Epithelial cell of esophagus (primary cell): Measurements from ENCODE around the gene PSMG2.
A peak's percentile ranks its signal among the peaks of the same experiment; 100 is the strongest.

Source experiments
- DNase-seq: peaks from one replicate; pipeline ENCODE4 v3.0.0; 2010; ENCODE audit warnings: low read depth
- H3K4me3 ChIP-seq: 2 replicates; pipeline ENCODE4 v1.5.1; 2011; ENCODE audit warnings: mild to moderate bottlenecking, low read length, control low read depth
- TF ChIP-seq, protein P1 (sequence below): IDR thresholded peaks from 2 replicates; pipeline ENCODE4 v1.5.1; 2011; ENCODE audit warnings: low read depth, mild to moderate bottlenecking, low read length, control low read depth, inconsistent platforms; ENCODE audit not compliant: insufficient read depth; ENCODE audit errors: missing control alignments

The PSMG2 gene

DNA sequence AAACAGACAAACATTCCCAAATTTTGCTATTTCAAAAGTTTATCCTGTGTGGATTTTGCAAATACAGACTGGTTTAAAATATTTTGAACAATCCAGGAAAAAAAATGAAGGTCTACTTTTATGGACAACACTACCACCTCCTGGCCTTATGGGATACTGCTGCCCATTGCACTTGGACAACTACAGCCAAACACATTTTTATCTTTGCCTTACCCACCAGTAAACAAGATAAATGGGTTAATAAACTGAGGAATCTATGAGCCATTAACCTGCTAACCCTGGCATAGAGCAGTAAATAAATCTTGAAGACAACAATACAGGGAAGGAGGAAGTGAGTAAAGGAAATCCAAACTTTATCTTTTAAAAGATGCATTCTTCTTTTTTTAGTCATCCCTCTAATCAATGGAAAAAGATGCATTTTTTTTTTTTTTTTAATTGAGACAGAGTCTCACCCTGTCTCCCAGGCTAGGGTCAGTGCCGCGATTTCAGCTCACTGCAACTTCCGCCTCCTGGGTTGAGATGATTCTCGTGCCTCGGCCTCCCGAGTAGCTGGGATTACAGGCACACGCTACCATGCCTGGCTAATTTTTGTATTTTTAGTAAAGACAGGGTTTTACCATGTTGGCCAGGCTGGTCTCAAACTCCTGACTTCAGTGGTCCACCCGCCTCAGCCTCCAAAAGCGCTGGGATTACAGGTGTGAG, 42.8 kb upstream of the PSMG2 start:
- no peak overlapping the region for H3K4me3 ChIP-seq
- peak; percentile 71 for DNase-seq
- TF ChIP-seq, protein P1, sequence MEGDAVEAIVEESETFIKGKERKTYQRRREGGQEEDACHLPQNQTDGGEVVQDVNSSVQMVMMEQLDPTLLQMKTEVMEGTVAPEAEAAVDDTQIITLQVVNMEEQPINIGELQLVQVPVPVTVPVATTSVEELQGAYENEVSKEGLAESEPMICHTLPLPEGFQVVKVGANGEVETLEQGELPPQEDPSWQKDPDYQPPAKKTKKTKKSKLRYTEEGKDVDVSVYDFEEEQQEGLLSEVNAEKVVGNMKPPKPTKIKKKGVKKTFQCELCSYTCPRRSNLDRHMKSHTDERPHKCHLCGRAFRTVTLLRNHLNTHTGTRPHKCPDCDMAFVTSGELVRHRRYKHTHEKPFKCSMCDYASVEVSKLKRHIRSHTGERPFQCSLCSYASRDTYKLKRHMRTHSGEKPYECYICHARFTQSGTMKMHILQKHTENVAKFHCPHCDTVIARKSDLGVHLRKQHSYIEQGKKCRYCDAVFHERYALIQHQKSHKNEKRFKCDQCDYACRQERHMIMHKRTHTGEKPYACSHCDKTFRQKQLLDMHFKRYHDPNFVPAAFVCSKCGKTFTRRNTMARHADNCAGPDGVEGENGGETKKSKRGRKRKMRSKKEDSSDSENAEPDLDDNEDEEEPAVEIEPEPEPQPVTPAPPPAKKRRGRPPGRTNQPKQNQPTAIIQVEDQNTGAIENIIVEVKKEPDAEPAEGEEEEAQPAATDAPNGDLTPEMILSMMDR: peak; percentile 92

DNA sequence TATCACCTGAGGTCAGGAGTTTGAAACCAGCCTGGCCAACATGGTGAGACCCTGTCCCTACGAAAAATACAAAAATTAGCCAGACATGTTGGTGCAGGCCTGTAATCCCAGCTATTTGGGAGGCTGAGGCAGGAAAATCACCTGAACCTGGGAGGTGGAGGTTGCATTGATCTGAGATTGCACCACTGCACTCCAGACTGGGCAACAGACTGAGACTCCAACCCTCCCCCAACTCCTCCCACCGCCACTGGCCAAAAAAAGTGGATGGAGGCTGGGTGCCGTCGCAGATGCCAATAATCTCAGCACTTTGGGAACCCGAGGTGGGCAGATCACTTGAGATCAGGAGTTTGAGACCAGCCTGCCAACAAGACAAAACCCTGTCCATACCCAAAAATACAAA, 34.8 kb upstream of the PSMG2 start:
- no peak for DNase-seq
- TF ChIP-seq, protein P1: no peak
- no peak overlapping the region for H3K4me3 ChIP-seq

DNA sequence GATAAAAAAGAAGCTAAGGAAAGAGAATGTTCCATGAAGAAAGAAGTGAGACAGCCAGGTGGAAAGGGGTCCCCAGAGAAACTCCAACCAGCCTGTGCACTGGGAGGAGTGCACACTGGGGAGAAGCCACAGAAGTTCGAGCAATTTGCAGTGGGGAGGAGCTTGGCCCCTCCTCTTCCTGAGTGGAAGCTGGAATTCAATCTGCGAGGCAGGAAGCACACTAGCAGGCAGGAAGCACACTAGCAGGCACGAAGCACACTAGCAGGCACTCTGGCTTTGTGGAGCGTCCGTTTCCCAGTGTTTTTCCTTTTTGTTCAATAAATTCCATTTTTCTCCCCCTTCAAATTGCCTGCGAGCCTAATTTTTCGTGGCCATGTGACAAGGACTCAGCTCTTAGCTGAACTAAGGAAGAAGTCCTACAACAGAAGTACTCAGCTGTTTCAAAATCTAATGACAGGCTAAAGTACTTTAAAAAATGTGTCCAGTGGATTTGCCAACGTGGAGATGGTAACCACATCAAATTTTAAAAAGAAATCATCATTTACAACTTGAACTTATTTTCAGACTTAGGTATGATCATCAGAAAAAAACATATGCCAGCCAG, 23.6 kb upstream of the PSMG2 start:
- TF ChIP-seq, protein P1: no peak
- DNase-seq: no peak
- H3K4me3 ChIP-seq: no peak overlapping the region

DNA sequence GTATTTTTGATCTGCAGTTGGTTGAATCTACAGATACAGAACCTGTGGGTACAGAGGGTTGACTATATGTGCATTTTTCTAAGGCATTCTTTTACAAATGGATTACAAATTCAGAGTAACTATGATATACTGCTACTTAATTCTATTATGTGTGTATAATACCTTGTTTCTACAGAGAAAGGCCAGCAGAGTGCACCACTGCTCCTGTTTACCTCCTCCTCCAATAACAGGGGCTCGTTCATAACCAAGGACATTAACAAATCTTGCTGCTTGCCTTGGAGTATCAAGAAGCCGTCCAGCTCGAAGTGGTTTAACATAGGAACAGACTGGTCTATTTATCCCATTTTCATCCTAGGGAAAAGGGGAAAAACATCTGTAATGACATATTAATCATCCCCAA, 16.7 kb upstream of the PSMG2 start:
- TF ChIP-seq, protein P1: peak; percentile 35
- DNase-seq: peak; percentile 58

DNA sequence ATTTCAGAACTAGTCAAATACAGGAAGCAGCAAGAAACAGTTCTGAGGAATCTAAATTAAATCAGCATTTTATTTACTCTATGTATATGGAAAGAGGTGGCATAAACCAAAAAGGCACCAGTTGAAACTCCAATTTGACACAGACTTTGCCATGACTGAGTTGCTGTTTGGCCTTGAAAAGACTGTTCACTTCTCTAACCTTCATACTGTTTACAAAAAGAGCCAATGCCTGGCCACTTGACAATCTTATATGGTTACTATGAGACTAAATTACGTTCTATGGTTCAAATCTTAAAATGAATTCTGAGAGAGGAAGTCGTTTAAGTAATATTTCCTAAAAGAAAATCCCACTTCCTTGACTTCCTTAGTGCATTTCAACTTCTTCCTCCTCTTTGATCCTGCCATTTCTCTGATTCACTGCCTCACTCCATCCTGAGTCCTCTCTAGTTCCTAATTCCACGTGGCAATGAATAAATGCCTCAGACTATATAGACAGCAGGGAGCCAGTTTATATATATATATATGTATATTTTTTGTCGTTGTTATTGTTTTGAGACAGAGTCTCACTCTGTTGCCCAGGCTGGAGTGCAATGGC, 13.5 kb upstream of the PSMG2 start:
- DNase-seq: no peak
- no peak overlapping the region for H3K4me3 ChIP-seq
- TF ChIP-seq, protein P1: no peak

More for the DNA sequence above, 16.7 kb upstream of the PSMG2 start:
- no peak overlapping the region for H3K4me3 ChIP-seq

DNA sequence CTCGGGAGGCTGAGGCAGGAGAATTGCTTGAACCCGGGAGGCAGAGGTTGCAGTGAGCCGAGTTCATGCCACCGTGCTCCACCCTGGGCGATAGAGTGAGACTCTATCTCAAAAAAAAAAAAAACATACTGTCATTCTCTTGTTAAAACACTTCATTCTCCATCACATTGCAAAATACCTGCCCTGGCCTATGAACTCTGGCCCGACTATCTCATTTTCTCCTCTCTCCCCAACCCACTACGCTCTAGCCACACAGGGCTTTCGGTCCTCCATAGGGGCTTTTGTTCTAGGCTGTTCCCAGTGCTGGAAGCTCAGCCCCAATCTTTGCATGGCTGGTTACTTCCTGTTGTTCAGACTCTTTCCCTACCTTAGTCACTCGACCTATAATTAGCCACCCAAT, 10.6 kb upstream of the PSMG2 start:
- TF ChIP-seq, protein P1: no peak
- peak; percentile 24 for DNase-seq
- no peak overlapping the region for H3K4me3 ChIP-seq
